SK-N-SH (cell line): ENCODE data around the gene ME3. TPM values are rescaled to one million over a fixed set of nuclear protein-coding genes. Genes with fewer than 3 reads are reported as not detected.
A peak's percentile ranks its signal among the peaks of the same experiment; 100 is the strongest.

ENCODE experiments used
- CTCF ChIA-PET: fragments of 300-600, 350-600 bp; formaldehyde crosslinking; extraction: SDS; loops from one replicate; lab custom pipeline; 2021; lab: Yijun Ruan, JAX
- POLR2A ChIA-PET: fragments of 350-600 bp; sonication (Branson Sonifier 250); formaldehyde crosslinking; extraction: SDS; loops from one replicate; lab custom pipeline; 2020; ENCODE audit warnings: antibody characterized with exemption, inconsistent platforms; lab: Yijun Ruan, JAX
- DNase-seq: peaks from one replicate; pipeline ENCODE4 v3.0.0; 2012
- H2AFZ ChIP-seq: fragments of 200-600 bp; sonication (generic); 2 replicates; pipeline ENCODE4 v1.8.1; 2016; ENCODE audit warnings: antibody characterized with exemption, mild to moderate bottlenecking, low read depth
- H3F3A ChIP-seq: fragments of 200-600 bp; sonication (generic); replicated peaks from 2 replicates; pipeline ENCODE3; 2016; ENCODE audit warnings: antibody characterized with exemption, mild to moderate bottlenecking; ENCODE audit not compliant: insufficient read depth
- H3K27ac ChIP-seq, 2 experiments: fragments of 200-500 bp in 1 of 2; fragments of 200-600 bp in 1 of 2; sonication (Bioruptor generic) in 1 of 2; sonication (generic), shearing (Covaris generic) in 1 of 2; 2 replicates each; pipeline versions ENCODE4 v1.5.1 to v1.6.1; 2014 to 2016; ENCODE audit warnings: low read depth in 2 of 2, inconsistent platforms in 1 of 2, low read length in 1 of 2, mild to moderate bottlenecking in 1 of 2, mixed read lengths in 1 of 2
- H3K27me3 ChIP-seq: fragments of 200-600 bp; sonication (generic), shearing (Covaris generic); 2 replicates; pipeline ENCODE4 v1.6.1; 2016; ENCODE audit warnings: mixed run types; ENCODE audit not compliant: insufficient read depth
- H3K36me3 ChIP-seq, 2 experiments: fragments of 200-500 bp in 1 of 2; fragments of 200-600 bp in 1 of 2; sonication (Bioruptor generic) in 1 of 2; sonication (generic) in 1 of 2; replicated peaks in 1 of 2; 2 replicates each; pipeline versions ENCODE3 to v1.5.1; 2014 to 2016; ENCODE audit warnings: low read length in 1 of 2, mild to moderate bottlenecking in 1 of 2; ENCODE audit not compliant: insufficient read depth in 2 of 2, control insufficient read depth in 1 of 2
- H3K4me1 ChIP-seq, 2 experiments: fragments of 200-500 bp in 1 of 2; fragments of 200-600 bp in 1 of 2; sonication (Bioruptor generic) in 1 of 2; sonication (generic), shearing (Covaris generic) in 1 of 2; 2 replicates each; pipeline versions ENCODE4 v1.5.1 to v1.6.1; 2014 to 2016; ENCODE audit warnings: low read depth in 1 of 2, low read length in 1 of 2, mixed run types in 1 of 2; ENCODE audit not compliant: insufficient read depth in 2 of 2, control insufficient read depth in 1 of 2
- H3K4me2 ChIP-seq: fragments of 200-600 bp; sonication (generic), shearing (Covaris generic); 2 replicates; pipeline ENCODE4 v1.6.1; 2017; ENCODE audit warnings: mixed run types
- H3K4me3 ChIP-seq, 2 experiments: fragments of 200-500 bp in 1 of 2; fragments of 200-600 bp in 1 of 2; sonication (Bioruptor generic) in 1 of 2; sonication (generic), shearing (Covaris generic) in 1 of 2; 2 replicates each; pipeline versions ENCODE4 v1.5.1 to v1.8.1; 2014 to 2016; ENCODE audit warnings: low read depth in 2 of 2, inconsistent platforms in 1 of 2, low read length in 1 of 2, mild to moderate bottlenecking in 1 of 2, mixed read lengths in 1 of 2, moderate library complexity in 1 of 2
- H3K79me2 ChIP-seq: fragments of 200-600 bp; sonication (generic); 2 replicates; pipeline ENCODE4 v1.8.1; 2017; ENCODE audit warnings: mild to moderate bottlenecking; ENCODE audit not compliant: insufficient read depth
- H3K9ac ChIP-seq: fragments of 200-600 bp; sonication (generic); 2 replicates; pipeline ENCODE4 v1.6.1; 2017; ENCODE audit warnings: mixed run types
- H3K9me2 ChIP-seq: fragments of 200-600 bp; sonication (generic); 2 replicates; pipeline ENCODE4 v1.6.1; 2017; ENCODE audit warnings: mixed run types
- H3K9me3 ChIP-seq: fragments of 200-600 bp; sonication (generic); 2 replicates; pipeline ENCODE4 v1.6.1; 2017; ENCODE audit warnings: mixed run types, mild to moderate bottlenecking, moderate library complexity
- H4K20me1 ChIP-seq: fragments of 200-600 bp; sonication (generic); 2 replicates; pipeline ENCODE4 v1.6.1; 2017; ENCODE audit warnings: mild to moderate bottlenecking, mixed run types; ENCODE audit not compliant: insufficient read depth
- ELF1 ChIP-seq: IDR thresholded peaks from 2 replicates; pipeline ENCODE4 v1.4.0; 2012
- EP300 ChIP-seq, 2 experiments: IDR thresholded peaks; 2 replicates each; pipeline versions ENCODE4 v1.4.0 to v1.6.1; 2012; ENCODE audit warnings: borderline replicate concordance in 1 of 2, low read depth in 1 of 2, low read length in 1 of 2
- FOSL2 ChIP-seq: IDR thresholded peaks from 2 replicates; pipeline ENCODE4 v1.4.0; 2012; ENCODE audit warnings: low read depth, mild to moderate bottlenecking, moderate library complexity, borderline replicate concordance
- YY1 ChIP-seq: IDR thresholded peaks from 2 replicates; pipeline ENCODE4 v1.4.0; 2012; ENCODE audit warnings: low read depth, mild to moderate bottlenecking
- WGBS: methylation state at CpG from one replicate; pipeline ENCODE4 v1.1.6; 2017; ENCODE audit warnings: low lambda C conversion rate; 5-methylcytosine and 5-hydroxymethylcytosine counted together
- polyA plus RNA-seq, 3 experiments: library from polyadenylated mRNA; depleted of rRNA; stranded (reverse); fragments of >200 nt; gene quantifications; 2 replicates each; pipeline ENCODE4 v1.2.3, GENCODE V29; 2012
- TF ChIP-seq, protein P1 (sequence below): IDR thresholded peaks from 2 replicates; pipeline ENCODE4 v1.6.1; 2012; ENCODE audit warnings: mild to moderate bottlenecking, low read depth, low read length, moderate library complexity
- TF ChIP-seq, protein P2 (sequence below): IDR thresholded peaks from 2 replicates; pipeline ENCODE4; 2012

The ME3 gene
- polyA plus RNA-seq, 1 of the 3 experiments (the other 2 are of a cell fraction), result 22.0 TPM

DNA sequence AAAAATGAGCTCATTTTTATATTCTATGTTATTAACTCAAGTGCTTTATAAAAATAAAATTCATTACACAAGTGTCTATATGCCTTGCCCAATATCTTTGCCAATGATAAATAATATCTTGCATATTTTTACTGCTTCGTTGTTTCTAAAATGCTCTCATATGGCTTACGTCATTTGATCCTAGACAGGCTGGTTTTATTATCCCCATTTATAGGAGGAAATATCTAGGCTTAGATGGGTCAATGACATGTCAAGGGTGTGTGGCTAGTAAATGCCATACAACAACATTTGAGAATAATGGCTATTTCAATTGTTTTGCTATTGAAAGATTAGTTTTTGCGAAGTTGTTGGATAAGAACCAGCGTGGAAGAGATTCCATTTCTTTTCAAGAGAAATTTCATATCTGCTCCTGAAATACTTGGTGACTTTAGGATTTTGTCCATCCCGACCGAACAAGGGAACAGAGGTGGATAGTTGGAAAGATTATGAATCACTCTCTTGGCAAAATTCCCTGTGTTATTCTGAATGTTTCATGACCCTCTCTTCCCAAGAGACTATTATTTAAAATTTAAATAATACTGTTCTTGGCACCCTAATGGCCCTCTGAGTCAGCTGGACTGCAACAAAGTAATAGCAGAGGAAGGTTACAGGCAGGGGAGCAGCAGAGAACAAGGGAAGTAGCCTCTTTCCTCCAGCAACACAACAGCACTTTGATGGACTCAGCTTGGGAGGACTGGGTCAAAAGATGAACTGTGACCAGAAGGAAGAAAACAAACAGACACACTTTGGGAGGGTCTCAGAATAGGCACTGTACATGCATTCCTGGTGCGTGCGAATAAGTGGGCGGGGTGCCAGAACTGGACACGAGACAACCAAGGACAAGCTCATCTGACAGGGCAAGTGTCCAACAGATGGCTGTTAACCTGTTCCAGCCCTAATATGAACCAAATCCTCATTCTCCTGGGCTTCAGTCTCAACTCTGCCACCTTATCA is 94.5 kb downstream of the ME3 start (continued):
- TF ChIP-seq, protein P1, sequence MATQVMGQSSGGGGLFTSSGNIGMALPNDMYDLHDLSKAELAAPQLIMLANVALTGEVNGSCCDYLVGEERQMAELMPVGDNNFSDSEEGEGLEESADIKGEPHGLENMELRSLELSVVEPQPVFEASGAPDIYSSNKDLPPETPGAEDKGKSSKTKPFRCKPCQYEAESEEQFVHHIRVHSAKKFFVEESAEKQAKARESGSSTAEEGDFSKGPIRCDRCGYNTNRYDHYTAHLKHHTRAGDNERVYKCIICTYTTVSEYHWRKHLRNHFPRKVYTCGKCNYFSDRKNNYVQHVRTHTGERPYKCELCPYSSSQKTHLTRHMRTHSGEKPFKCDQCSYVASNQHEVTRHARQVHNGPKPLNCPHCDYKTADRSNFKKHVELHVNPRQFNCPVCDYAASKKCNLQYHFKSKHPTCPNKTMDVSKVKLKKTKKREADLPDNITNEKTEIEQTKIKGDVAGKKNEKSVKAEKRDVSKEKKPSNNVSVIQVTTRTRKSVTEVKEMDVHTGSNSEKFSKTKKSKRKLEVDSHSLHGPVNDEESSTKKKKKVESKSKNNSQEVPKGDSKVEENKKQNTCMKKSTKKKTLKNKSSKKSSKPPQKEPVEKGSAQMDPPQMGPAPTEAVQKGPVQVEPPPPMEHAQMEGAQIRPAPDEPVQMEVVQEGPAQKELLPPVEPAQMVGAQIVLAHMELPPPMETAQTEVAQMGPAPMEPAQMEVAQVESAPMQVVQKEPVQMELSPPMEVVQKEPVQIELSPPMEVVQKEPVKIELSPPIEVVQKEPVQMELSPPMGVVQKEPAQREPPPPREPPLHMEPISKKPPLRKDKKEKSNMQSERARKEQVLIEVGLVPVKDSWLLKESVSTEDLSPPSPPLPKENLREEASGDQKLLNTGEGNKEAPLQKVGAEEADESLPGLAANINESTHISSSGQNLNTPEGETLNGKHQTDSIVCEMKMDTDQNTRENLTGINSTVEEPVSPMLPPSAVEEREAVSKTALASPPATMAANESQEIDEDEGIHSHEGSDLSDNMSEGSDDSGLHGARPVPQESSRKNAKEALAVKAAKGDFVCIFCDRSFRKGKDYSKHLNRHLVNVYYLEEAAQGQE, result peak; percentile 25; the same call in 1 of the 2 replicates
- peak in 1 of 2 experiments; percentile 69; a peak in 1 of 4 replicates for TF ChIP-seq EP300 (IDR thresholded peaks at IDR 0.05; ENCODE audit: borderline replicate concordance in 1 of 2, low read depth in 1 of 2, low read length in 1 of 2)
- TF ChIP-seq, protein P2, sequence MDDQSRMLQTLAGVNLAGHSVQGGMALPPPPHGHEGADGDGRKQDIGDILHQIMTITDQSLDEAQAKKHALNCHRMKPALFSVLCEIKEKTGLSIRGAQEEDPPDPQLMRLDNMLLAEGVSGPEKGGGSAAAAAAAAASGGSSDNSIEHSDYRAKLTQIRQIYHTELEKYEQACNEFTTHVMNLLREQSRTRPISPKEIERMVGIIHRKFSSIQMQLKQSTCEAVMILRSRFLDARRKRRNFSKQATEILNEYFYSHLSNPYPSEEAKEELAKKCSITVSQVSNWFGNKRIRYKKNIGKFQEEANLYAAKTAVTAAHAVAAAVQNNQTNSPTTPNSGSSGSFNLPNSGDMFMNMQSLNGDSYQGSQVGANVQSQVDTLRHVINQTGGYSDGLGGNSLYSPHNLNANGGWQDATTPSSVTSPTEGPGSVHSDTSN, result peak; percentile 56

DNA sequence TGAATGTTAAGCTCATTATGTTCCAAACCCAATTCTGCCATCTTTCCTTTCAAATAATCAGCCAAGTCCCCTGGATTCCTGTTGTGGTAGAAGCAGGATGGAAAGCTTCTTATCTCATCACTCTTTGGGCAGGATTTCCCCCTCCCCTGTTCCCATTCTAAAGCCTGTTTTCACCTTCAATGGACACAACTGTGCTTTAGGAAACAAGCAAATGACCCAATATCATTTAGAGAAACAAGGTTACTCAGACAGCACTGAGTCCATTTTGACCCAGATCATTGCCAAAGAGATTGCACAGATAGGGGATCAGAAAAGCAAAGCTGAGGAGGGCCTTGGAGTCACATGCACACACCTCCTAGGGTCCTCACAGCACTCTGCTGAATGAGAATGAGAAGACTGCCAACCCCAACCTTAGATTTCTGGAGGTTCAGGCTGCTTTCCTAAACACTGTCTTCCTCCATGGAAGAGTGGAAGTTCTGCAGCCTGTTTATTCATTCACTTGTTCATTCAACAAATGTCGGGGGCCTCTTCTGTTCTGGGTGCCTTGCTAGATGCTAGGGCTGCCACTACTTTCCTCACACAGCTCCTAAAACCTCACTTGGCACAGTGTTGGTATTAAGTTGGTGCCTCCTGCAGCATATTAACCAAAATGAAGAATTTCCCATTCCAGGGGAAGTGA is 95.3 kb downstream of the ME3 start:
- Histone ChIP-seq H3K36me3 (no peaks in the 10 kb centered on the region), H3K27me3 (no peaks in the 10 kb centered on the region), H2AFZ (no peak overlapping the region), H3K9ac (peak overlapping the region; percentile 29; the same call in 1 of the 2 replicates), H3K9me2 (no peaks in the 10 kb centered on the region), H3K79me2 (no peaks in the 10 kb centered on the region), H4K20me1 (no peaks in the 10 kb centered on the region), H3K9me3 (no peaks in the 10 kb centered on the region), H3K4me2 (peak overlapping the region; percentile 55; the same call in 1 of the 2 replicates), H3K4me3 (no peak overlapping the region), H3K27ac (peak overlapping the region in 1 of 2 experiments; percentile 89; a peak in 3 of 4 replicates), H3K4me1 (peaks cover 5 to 42% of the 10 kb centered on the region in 2 experiments), H3F3A (peaks cover 23% of the 10 kb centered on the region)
- 92% methylated on average over 1 of the region's 1 CpG for WGBS
- ChIA-PET CTCF (interaction anchor here (0.7 to 1.9 kb wide), 2 partner anchors 32 to 223 kb away, joined by 3 to 14 read pairs; partner anchors contain the start of gene PRSS23), POLR2A (no interaction called here)
- TF ChIP-seq FOSL2 (no peak), ELF1 (no peak)
- DNase-seq, result no peak

DNA sequence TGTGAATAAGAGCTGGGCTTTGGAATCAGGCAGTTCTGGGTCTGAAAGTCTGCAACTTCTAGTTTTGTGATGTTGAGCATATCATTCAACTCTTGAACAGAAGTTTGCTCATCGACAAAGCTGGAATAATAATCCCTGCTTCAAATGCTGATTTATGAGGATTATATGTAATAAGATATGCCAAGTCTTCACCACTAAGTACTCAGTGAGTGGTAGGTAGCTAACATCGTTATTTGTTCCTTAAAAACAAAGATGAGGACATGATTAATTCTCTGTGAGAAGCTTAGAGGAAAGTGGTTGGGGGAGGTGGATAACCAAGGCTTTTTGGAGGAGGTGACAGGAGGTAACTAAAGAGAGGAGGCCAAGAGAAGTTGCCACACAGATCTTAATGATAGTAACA is 96.5 kb downstream of the ME3 start:
- POLR2A ChIA-PET, result no interaction called here
- no peak for DNase-seq
- Histone ChIP-seq H3K27me3 (no peaks in the 10 kb centered on the region), H3K9me2 (no peaks in the 10 kb centered on the region), H3K79me2 (no peaks in the 10 kb centered on the region), H2AFZ (no peak overlapping the region), H3F3A (peaks cover 23% of the 10 kb centered on the region), H3K4me2 (peak overlapping the region; percentile 55; the same call in 1 of the 2 replicates), H3K9ac (no peak overlapping the region), H4K20me1 (no peaks in the 10 kb centered on the region)
- WGBS, result 74% methylated on average over 2 of the region's 2 CpGs
- TF ChIP-seq YY1, result no peak
- TF ChIP-seq EP300 (IDR thresholded peaks at IDR 0.05; ENCODE audit: borderline replicate concordance in 1 of 2, low read depth in 1 of 2, low read length in 1 of 2), result no peak
- no peak for TF ChIP-seq FOSL2
- TF ChIP-seq, all 33 proteins: peak for 0
- no peaks in the 10 kb centered on the region for H3K9me3 ChIP-seq
- CTCF ChIA-PET, result interaction anchor here (0.6 to 1.9 kb wide), 3 partner anchors 33 to 84 kb away, joined by 3 to 14 read pairs (median 3); no protein-coding TSS in a partner anchor
- peaks cover 5 to 42% of the 10 kb centered on the region in 2 experiments for H3K4me1 ChIP-seq
- no peaks in the 10 kb centered on the region for H3K36me3 ChIP-seq
- no peak overlapping the region for H3K4me3 ChIP-seq
- H3K27ac ChIP-seq, result peak overlapping the region in 1 of 2 experiments; percentile 89; a peak in 2 of 4 replicates
